ENCODE data around the gene RFX8. TPM values are rescaled to one million over a fixed set of nuclear protein-coding genes. Genes with fewer than 3 reads are reported as not detected.

Gene RFX8
- total RNA-seq, 1 donor from 2014 or later: not detected

- DNase-seq (ENCODE audit: low spot score) (peak; percentile 22), ATAC-seq (no peak)
Measured at GRCh38 chr2:101415884-101416283, 59.0 kb downstream of the RFX8 start.

- ATAC-seq (no peak), DNase-seq (ENCODE audit: low spot score) (no peak)
Measured at GRCh38 chr2:101415220-101415619, 59.7 kb downstream of the RFX8 start.

GRCh38 chr2:101412092-101412694 is 62.7 kb downstream of the RFX8 start:
- DNase-seq (ENCODE audit: low spot score) (no peak), ATAC-seq (no peak)

GRCh38 chr2:101410746-101411145 is 64.2 kb downstream of the RFX8 start:
- DNase-seq (ENCODE audit: low spot score): no peak
- ATAC-seq: no peak

- ATAC-seq: no peak
Measured at GRCh38 chr2:101410114-101410513, 64.8 kb downstream of the RFX8 start.

GRCh38 chr2:101409699-101410098 is 65.2 kb downstream of the RFX8 start:
- DNase-seq (ENCODE audit: low spot score) (no peak), ATAC-seq (no peak)

More at GRCh38 chr2:101410114-101410513, 64.8 kb downstream of the RFX8 start:
- no peak for DNase-seq (ENCODE audit: low spot score)

- DNase-seq (ENCODE audit: low spot score): no peak
- ATAC-seq: no peak
Measured at GRCh38 chr2:101408925-101409324, 66.0 kb downstream of the RFX8 start.

- no peak for DNase-seq (ENCODE audit: low spot score)
- no peak for ATAC-seq
Measured at GRCh38 chr2:101405351-101405899, 69.5 kb downstream of the RFX8 start.

- no peak for ATAC-seq
- DNase-seq (ENCODE audit: low spot score): no peak
Measured at GRCh38 chr2:101403745-101404144, 71.2 kb downstream of the RFX8 start.

GRCh38 chr2:101402630-101403029 is 72.3 kb downstream of the RFX8 start:
- ATAC-seq: no peak
- DNase-seq (ENCODE audit: low spot score): no peak

- DNase-seq (ENCODE audit: low spot score): no peak
- no peak for ATAC-seq
Measured at GRCh38 chr2:101401906-101402305, 73.0 kb downstream of the RFX8 start.

- DNase-seq (ENCODE audit: low spot score) (no peak), ATAC-seq (no peak)
Measured at GRCh38 chr2:101401326-101401665, 73.6 kb downstream of the RFX8 start.

GRCh38 chr2:101400506-101401325 is 74.2 kb downstream of the RFX8 start:
- DNase-seq (ENCODE audit: low spot score): no peak
- ATAC-seq: no peak

GRCh38 chr2:101400048-101400447 is 74.9 kb downstream of the RFX8 start:
- DNase-seq (ENCODE audit: low spot score) (no peak), ATAC-seq (no peak)

GRCh38 chr2:101399021-101399799 is 75.7 kb downstream of the RFX8 start:
- ATAC-seq (no peak), DNase-seq (ENCODE audit: low spot score) (no peak)

- no peak for ATAC-seq
- no peak for DNase-seq (ENCODE audit: low spot score)
Measured at GRCh38 chr2:101398116-101398821, 76.6 kb downstream of the RFX8 start.

- DNase-seq (ENCODE audit: low spot score): no peak
- no peak for ATAC-seq
Measured at GRCh38 chr2:101396316-101396717, 78.6 kb downstream of the RFX8 start.

GRCh38 chr2:101395545-101396315 is 79.2 kb downstream of the RFX8 start:
- ATAC-seq (no peak), DNase-seq (ENCODE audit: low spot score) (no peak)

- ATAC-seq: no peak
Measured at GRCh38 chr2:101388232-101388631, 86.7 kb downstream of the RFX8 start.

More at GRCh38 chr2:101388232-101388631, 86.7 kb downstream of the RFX8 start:
- DNase-seq (ENCODE audit: low spot score): no peak

Measured in left lobe of liver (tissue), 2 donors.